ENCODE results near the gene DIAPH1. TPM values are rescaled to one million over a fixed set of nuclear protein-coding genes. Genes with fewer than 3 reads are reported as not detected.

Gene DIAPH1
- total RNA-seq, 1 donor from 2014 or later: 99.1 TPM

- Mint-ChIP-seq H3K27me3 (ENCODE audit: low read depth) (no peaks in the 10 kb centered on the region), H3K4me1 (peaks cover 10% of the 10 kb centered on the region), H3K4me3 (peak overlapping the region; percentile 96), H3K36me3 (ENCODE audit: low read depth) (peaks cover 6% of the 10 kb centered on the region), H3K9me3 (no peaks in the 10 kb centered on the region), H3K27ac (ENCODE audit: unreplicated experiment) (no peak overlapping the region)
- no peak for TF ChIP-seq CTCF (conservative IDR thresholded peaks at IDR 0.05)
- no peak for DNase-seq (ENCODE audit: low read depth, low spot score)
These were observed 32.9 kb upstream of the DIAPH1 start for GRCh38 chr5:141651728-141652105.

DNA sequence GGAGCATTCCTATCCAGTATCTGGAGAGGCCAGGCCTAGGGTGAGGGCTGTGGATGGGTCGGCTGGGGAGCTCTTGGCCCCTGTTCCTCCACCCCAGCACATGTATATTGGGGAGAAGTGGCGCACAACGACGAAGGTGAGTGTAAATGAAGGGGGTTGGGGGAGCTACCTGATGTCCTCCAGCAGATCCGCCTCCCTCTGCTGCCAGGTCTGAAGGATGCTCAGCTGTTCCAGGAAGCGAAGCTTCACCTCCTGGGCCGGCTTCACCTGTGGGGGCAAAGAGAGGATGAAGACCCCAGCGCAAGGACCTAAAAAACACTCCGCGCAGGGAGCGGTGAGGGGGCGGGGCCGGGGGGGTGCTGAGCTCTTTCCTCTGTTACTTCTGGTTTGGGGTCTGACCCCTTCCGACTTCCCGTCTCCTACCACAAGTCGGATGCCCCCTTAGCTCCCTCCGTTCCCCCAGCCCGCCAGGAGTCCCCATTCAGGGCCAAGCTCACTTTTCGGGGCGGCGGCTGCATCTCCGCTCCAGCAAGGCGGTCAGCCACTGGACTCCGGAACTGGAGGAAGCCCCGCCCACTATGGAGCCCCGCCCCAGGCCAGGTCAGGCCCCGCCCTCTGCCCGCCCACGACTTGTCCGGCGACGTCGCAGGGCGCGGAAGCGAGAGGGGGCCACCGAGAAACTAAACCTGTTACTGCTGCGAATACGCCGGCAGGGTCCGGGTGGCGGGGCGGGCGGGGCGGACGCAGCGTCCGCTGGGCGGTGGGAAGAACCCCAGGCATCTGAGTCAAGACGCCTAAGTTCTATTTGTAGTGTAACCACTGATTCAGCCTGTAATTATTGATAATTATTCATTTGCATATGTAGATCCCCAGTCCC is 32.3 kb upstream of the DIAPH1 start, which contains the start of gene FCHSD1:
Gene FCHSD1 (minus strand): TSS at position 568 of the 877 bp plus-strand sequence. CDS start 50 bp downstream, at position 518.
- Mint-ChIP-seq H3K27ac (ENCODE audit: unreplicated experiment) (peak within 1 kb of the TSS; percentile 76), H3K36me3 (ENCODE audit: low read depth) (peaks cover 5% of the 10 kb centered on the region), H3K4me1 (peaks cover 10% of the 10 kb centered on the region), H3K9me3 (no peaks in the 10 kb centered on the region), H3K27me3 (ENCODE audit: low read depth) (no peaks in the 10 kb centered on the region), H3K4me3 (peak within 1 kb of the TSS; percentile 96)
- no peak for TF ChIP-seq CTCF (conservative IDR thresholded peaks at IDR 0.05)
- peak; percentile 84 for DNase-seq (ENCODE audit: low read depth, low spot score)

GRCh38 chr5:141649972-141650371 is 31.2 kb upstream of the DIAPH1 start:
- no peak for DNase-seq (ENCODE audit: low read depth, low spot score)
- TF ChIP-seq CTCF (conservative IDR thresholded peaks at IDR 0.05): no peak
- peak overlapping the region; percentile 96 for H3K4me3 Mint-ChIP-seq
- H3K36me3 Mint-ChIP-seq (ENCODE audit: low read depth): peaks cover 2% of the 10 kb centered on the region
- H3K4me1 Mint-ChIP-seq: peaks cover 10% of the 10 kb centered on the region
- H3K27me3 Mint-ChIP-seq (ENCODE audit: low read depth): no peaks in the 10 kb centered on the region
- H3K9me3 Mint-ChIP-seq: no peaks in the 10 kb centered on the region
- H3K27ac Mint-ChIP-seq (ENCODE audit: unreplicated experiment): peak overlapping the region; percentile 38

DNA sequence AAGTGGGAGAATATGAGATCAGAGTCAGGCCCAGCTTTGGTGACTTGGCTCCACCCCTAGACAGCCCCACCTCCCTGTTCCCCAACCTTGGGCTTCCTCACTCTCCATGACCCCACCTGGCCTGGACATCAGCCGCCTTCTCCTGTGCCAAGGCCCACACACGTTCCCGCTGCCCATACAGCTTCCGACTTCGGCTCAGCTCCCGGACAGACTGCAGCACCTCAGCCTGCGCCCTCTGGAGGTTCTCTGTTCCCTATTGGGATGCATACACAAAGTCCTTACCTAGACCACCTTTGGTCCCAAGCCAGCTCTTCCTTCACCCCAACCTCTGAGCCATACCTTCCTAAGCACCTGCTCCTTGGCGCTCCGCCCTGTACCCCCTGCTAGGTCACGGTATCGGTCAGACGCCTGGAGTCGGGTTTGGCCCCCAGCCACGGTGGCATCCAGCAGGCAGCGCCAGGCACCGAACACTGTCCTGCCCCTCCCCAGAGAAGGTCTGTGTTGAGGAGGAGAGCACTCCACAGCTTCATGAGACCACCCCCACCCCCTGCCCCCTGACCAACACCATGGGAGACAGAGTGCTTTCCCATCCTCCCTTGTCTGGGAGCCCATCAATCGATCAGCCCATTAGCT is 30.4 kb upstream of the DIAPH1 start:
- Mint-ChIP-seq H3K9me3 (no peaks in the 10 kb centered on the region), H3K4me1 (peaks cover 10% of the 10 kb centered on the region), H3K27me3 (ENCODE audit: low read depth) (no peaks in the 10 kb centered on the region), H3K36me3 (ENCODE audit: low read depth) (peaks cover under 1% of the 10 kb centered on the region), H3K4me3 (peak overlapping the region; percentile 96), H3K27ac (ENCODE audit: unreplicated experiment) (no peak overlapping the region)
- TF ChIP-seq CTCF (conservative IDR thresholded peaks at IDR 0.05): no peak
- no peak for DNase-seq (ENCODE audit: low read depth, low spot score)

DNA sequence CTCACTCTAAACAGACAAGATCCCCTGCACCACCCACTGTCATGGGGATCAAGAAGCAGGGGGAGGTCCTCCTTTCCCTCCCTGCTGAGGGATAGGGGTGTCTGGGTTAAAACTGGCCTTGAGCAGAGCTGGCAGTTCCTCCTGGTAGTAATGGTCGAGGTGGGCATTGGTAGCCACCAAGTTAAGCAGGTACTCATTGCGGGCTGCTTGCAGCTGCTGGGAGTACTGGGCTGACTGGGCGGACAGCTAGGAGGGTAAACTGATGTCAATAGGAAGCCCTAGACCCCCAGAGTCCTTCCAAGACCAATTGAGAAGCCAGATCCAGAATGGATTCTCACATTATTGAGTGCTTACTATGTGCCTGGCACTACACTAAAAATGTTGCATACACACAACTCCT is 29.1 kb upstream of the DIAPH1 start:
- TF ChIP-seq CTCF (conservative IDR thresholded peaks at IDR 0.05): no peak
- Mint-ChIP-seq H3K4me1 (peaks cover 10% of the 10 kb centered on the region), H3K36me3 (ENCODE audit: low read depth) (no peaks in the 10 kb centered on the region), H3K27me3 (ENCODE audit: low read depth) (no peaks in the 10 kb centered on the region), H3K27ac (ENCODE audit: unreplicated experiment) (no peak overlapping the region), H3K9me3 (no peaks in the 10 kb centered on the region), H3K4me3 (no peak overlapping the region)
- no peak for DNase-seq (ENCODE audit: low read depth, low spot score)

Measured in neural crest cell (in vitro differentiated cells).